ENCODE results near the gene C21orf91. TPM values are rescaled to one million over a fixed set of nuclear protein-coding genes. Genes with fewer than 3 reads are reported as not detected.

Gene C21orf91
- total and polyA plus RNA-seq, 2 experiments from 2014 or later, result 3.7 to 4.4 TPM

DNA sequence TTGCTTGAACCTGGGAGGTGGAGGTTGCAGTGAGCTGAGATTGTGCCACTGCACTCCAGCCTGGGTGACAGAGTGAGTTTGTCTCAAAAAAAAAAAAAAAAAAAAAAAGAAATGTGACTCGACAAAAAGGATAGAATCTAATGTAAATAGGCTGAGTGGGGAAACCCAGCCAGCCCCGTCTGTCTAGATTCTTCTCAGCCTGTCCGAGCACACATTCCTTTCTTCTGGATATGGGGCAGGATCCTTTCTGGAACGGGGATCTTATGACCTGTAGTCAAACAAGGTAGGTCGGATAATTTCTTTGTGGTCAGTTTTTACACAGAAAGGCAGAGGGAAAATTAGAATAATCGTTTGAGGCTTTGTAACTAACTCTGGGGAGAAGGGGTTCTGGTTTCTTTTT is 74.1 kb downstream of the C21orf91 start:
- no peaks in the 10 kb centered on the region for H3K36me3 ChIP-seq (ENCODE audit: low read depth)
- H4K20me1 ChIP-seq (ENCODE audit: insufficient read depth), result no peaks in the 10 kb centered on the region
- no peaks in the 10 kb centered on the region for H3K4me1 ChIP-seq (ENCODE audit: insufficient read depth)
- TF ChIP-seq EZH2phosphoT487 (IDR thresholded peaks at IDR 0.05; ENCODE audit: insufficient read depth, low read depth), result no peak
- no peak for TF ChIP-seq EZH2 (IDR thresholded peaks at IDR 0.05; ENCODE audit: insufficient read depth, poor library complexity, severe bottlenecking)
- no peaks in the 10 kb centered on the region for H3K79me2 ChIP-seq (ENCODE audit: insufficient read depth)
- H3K27me3 ChIP-seq (replicated peaks; ENCODE audit: insufficient read depth), result no peaks in the 10 kb centered on the region
- H3F3A ChIP-seq (ENCODE audit: insufficient read depth), result no peaks in the 10 kb centered on the region
- no peaks in the 10 kb centered on the region for H3K9me2 ChIP-seq (ENCODE audit: insufficient read depth)
- WGBS, 2 experiments (ENCODE audit: low coverage in 1 of 2, low lambda C conversion rate in 2 of 2, missing lambda C conversion rate in 2 of 2), result 38 to 41% methylated on average over 6 of the region's 6 CpGs
- in situ Hi-C loops (cut with MboI), result no loop called here
- H3K9me3 ChIP-seq (ENCODE audit: low read depth), result no peaks in the 10 kb centered on the region
- no peak overlapping the region for H2AFZ ChIP-seq
- H3K27ac ChIP-seq, result no peak overlapping the region
- H3K4me3 ChIP-seq, result no peak overlapping the region
- no peak overlapping the region for H3K4me2 ChIP-seq (ENCODE audit: unreplicated experiment)
- no peak overlapping the region for H3K9ac ChIP-seq
- no peak for DNase-seq

GRCh38 chr21:17742940-17743592 is 76.1 kb downstream of the C21orf91 start:
- no peak overlapping the region for H3K27ac ChIP-seq
- H3K4me3 ChIP-seq, result no peak overlapping the region
- in situ Hi-C loops (cut with MboI), result no loop called here
- H3K4me2 ChIP-seq (ENCODE audit: unreplicated experiment), result no peak overlapping the region
- no peaks in the 10 kb centered on the region for H3K79me2 ChIP-seq (ENCODE audit: insufficient read depth)
- DNase-seq, result no peak
- WGBS, 2 experiments (ENCODE audit: low coverage in 1 of 2, low lambda C conversion rate in 2 of 2, missing lambda C conversion rate in 2 of 2), result 36 to 46% methylated on average over 2 of the region's 2 CpGs
- H4K20me1 ChIP-seq (ENCODE audit: insufficient read depth), result no peaks in the 10 kb centered on the region
- no peaks in the 10 kb centered on the region for H3K9me3 ChIP-seq (ENCODE audit: low read depth)
- H2AFZ ChIP-seq, result no peak overlapping the region
- H3K27me3 ChIP-seq (replicated peaks; ENCODE audit: insufficient read depth), result no peaks in the 10 kb centered on the region
- no peaks in the 10 kb centered on the region for H3F3A ChIP-seq (ENCODE audit: insufficient read depth)
- no peaks in the 10 kb centered on the region for H3K4me1 ChIP-seq (ENCODE audit: insufficient read depth)
- no peaks in the 10 kb centered on the region for H3K36me3 ChIP-seq (ENCODE audit: low read depth)
- no peak overlapping the region for H3K9ac ChIP-seq
- TF ChIP-seq EZH2 (IDR thresholded peaks at IDR 0.05; ENCODE audit: insufficient read depth, poor library complexity, severe bottlenecking), result no peak
- no peak for TF ChIP-seq EZH2phosphoT487 (IDR thresholded peaks at IDR 0.05; ENCODE audit: insufficient read depth, low read depth)
- no peaks in the 10 kb centered on the region for H3K9me2 ChIP-seq (ENCODE audit: insufficient read depth)

DNA sequence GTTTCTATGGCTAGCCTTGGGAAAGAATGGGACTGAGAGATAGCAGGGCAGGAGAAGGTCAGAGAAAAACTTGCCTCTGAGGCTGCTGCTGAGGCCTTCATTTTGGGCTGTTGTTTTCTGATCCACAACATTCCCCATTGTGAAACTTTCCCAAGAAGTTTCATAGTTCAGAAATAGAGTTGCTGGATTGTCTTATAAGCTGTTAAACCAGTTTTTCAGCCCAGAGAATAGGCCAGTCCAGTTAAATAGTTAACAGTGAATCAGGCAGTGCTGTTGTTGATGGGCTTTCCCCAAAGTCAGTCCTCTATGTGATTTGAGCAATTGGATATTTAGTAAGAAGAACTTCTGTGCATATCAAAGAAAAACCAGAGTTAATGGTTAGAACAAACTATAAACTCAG is 77.0 kb downstream of the C21orf91 start:
- H2AFZ ChIP-seq, result no peak overlapping the region
- no peaks in the 10 kb centered on the region for H3K9me2 ChIP-seq (ENCODE audit: insufficient read depth)
- H3K79me2 ChIP-seq (ENCODE audit: insufficient read depth), result no peaks in the 10 kb centered on the region
- in situ Hi-C loops (cut with MboI), result no loop called here
- no peaks in the 10 kb centered on the region for H3K9me3 ChIP-seq (ENCODE audit: low read depth)
- no peak overlapping the region for H3K4me3 ChIP-seq
- H4K20me1 ChIP-seq (ENCODE audit: insufficient read depth), result no peaks in the 10 kb centered on the region
- no peaks in the 10 kb centered on the region for H3K4me1 ChIP-seq (ENCODE audit: insufficient read depth)
- H3F3A ChIP-seq (ENCODE audit: insufficient read depth), result no peaks in the 10 kb centered on the region
- no peaks in the 10 kb centered on the region for H3K36me3 ChIP-seq (ENCODE audit: low read depth)
- H3K27ac ChIP-seq, result no peak overlapping the region
- no peaks in the 10 kb centered on the region for H3K27me3 ChIP-seq (replicated peaks; ENCODE audit: insufficient read depth)
- no peak for DNase-seq
- no peak for TF ChIP-seq EZH2phosphoT487 (IDR thresholded peaks at IDR 0.05; ENCODE audit: insufficient read depth, low read depth)
- no peak for TF ChIP-seq EZH2 (IDR thresholded peaks at IDR 0.05; ENCODE audit: insufficient read depth, poor library complexity, severe bottlenecking)
- H3K4me2 ChIP-seq (ENCODE audit: unreplicated experiment), result no peak overlapping the region
- H3K9ac ChIP-seq, result no peak overlapping the region

Other genes starting within 250 kb of the C21orf91 start
- 15.6 and 22.8 TPM in 2 replicates for gene BTG3, start 206.5 kb downstream of the C21orf91 start, total RNA-seq (2014; rRNA removed; shearing (Covaris generic))
- 43.7 and 44.4 TPM in 2 replicates for gene BTG3, start 206.5 kb downstream of the C21orf91 start, polyA plus RNA-seq (2016; fragmentation: Nextera tagmentation; extraction: Ambion mirVana)

All from GM23248 (cell line).